ENCODE measurements around the gene PLIN5.
"Not testable (repeated sequence)": the region's sequence is repeated elsewhere in the genome, so short reads cannot be mapped to it uniquely, and the experiment has no call there.

The PLIN5 gene

GRCh38 chr19:4542896-4543841 lies 8.1 kb upstream of the PLIN5 start:
- no peak for DNase-seq (ENCODE audit: low spot score)

- not testable (repeated sequence) for DNase-seq (ENCODE audit: low spot score)
Observed at GRCh38 chr19:4541806-4542145, 6.8 kb upstream of the PLIN5 start.

GRCh38 chr19:4541114-4541805 lies 6.2 kb upstream of the PLIN5 start:
- no peak for DNase-seq (ENCODE audit: low spot score)

- no peak for DNase-seq (ENCODE audit: low spot score)
Observed at GRCh38 chr19:4539693-4540581, 4.9 kb upstream of the PLIN5 start, which contains the start of gene LRG1. Gene LRG1 (minus strand): TSS chr19:4540036. CDS start chr19:4540013, 23 bp downstream.

- no peak for DNase-seq (ENCODE audit: low spot score)
Observed at GRCh38 chr19:4539169-4539692, 4.2 kb upstream of the PLIN5 start.

GRCh38 chr19:4538601-4538954 lies 3.6 kb upstream of the PLIN5 start:
- DNase-seq (ENCODE audit: low spot score), result no peak

DNA sequence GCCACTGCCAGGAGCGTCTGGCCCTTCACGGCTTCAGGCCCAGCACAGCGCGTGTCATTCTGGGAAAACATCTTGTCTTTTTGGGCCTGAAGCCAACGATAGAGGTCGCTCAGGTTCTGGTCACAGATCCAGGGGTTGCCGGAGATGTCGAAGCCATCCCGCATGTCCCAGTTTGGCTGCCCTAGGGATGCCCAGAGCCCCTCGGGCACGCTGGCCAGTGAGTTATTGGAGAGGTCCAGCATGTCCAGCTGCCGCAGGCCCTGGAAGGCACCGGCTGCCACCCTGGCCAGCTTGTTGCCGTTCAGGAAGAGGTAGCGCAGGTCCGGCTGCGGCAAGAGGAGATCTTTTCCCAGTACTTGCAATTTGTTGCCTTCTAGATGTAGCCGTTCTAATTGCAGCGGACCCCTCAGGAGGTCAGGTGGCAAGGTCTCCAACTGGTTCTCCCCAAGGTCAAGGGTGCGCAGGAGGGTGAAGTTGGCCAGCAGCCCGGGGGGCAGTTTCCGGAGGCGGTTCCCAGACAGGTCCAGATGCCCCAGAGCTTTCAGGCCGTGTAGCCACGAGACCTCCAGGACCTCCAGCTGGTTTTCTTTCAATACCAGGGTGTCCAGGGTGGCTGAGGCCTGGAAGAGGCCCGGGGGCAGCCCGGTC lies 3.1 kb upstream of the PLIN5 start:
- DNase-seq (ENCODE audit: low spot score), result no peak

GRCh38 chr19:4536798-4537197 lies 1.8 kb upstream of the PLIN5 start:
- no peak for DNase-seq (ENCODE audit: low spot score)

DNA sequence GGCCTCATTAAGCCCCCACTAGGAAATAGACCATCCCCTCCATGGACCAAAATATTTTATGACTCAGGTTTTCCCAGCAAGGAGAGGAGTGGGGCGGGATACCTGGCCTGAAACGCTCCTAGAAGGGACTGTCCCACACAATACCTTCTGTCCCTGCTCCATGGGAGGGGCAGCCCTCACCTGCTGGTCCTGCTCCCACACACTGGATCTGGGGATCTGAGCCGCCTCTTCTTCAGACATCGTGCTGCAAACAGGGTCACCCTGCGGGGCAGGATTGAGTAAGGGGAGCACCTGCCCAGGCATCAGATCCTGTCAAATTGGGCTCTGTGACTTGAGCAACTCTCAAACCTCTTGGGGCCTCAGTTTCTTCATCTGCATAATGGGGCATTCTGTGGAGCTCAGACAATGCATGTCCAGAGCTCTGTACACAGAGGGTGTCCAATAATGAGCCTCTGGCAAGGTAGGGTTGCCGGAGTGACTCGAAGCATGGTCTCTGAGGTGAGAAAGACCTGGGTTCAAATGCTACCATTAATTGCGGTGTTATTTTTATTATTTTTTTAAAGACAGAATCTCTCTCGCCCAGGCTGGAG lies 1.1 kb downstream of the PLIN5 start:
- no peak for DNase-seq (ENCODE audit: low spot score)

DNA sequence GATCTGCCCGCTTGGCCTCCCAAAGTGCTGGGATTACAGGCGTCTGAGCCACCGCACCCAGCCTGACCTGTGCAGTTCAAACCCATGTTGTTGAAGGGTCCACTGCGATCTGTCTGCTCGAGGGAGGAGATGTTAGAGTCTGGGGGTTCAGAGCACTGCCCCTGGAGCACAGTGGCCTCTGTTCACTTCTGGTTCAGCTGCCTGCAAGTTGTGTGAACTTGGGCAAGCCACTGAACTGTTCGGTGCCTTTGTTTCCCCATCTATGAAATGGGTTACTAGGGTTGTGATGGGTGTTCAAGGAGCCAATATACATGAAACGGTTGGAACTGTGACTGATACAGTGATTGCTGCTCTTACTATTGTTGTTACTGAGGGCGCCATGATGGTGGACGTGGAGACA lies 1.7 kb downstream of the PLIN5 start:
- no peak for DNase-seq (ENCODE audit: low spot score)

DNA sequence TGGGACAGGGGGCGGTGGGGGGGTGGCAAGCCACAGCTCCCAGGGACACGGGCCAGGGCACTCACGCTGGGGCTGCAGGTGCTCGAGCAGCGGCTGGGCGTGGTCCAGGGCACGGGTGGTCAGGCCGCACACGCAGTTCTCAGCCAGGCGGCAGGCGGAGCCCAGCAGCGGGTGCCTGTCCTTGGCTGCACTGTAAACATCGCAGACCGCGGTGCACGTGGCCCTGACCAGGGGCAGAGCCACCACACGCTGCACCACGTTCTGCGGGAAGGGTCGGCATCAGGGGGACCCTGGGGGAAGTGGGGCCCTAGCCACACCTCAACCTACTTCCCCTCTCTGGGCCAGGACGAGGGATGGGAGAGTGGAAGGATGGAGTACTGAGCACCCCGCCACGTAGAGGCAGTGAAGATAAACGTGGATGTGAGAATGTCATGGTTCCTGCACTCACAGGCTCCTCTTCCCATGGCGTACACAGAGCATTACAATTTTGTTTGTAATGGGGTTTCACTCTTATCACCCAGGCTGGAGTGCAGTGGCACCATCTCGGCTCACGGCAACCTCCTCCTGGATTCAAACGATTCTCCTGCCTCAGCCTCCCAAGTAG lies 3.4 kb downstream of the PLIN5 start:
- no peak for DNase-seq (ENCODE audit: low spot score)

GRCh38 chr19:4529924-4530522 lies 5.0 kb downstream of the PLIN5 start:
- DNase-seq (ENCODE audit: low spot score), result no peak

DNA sequence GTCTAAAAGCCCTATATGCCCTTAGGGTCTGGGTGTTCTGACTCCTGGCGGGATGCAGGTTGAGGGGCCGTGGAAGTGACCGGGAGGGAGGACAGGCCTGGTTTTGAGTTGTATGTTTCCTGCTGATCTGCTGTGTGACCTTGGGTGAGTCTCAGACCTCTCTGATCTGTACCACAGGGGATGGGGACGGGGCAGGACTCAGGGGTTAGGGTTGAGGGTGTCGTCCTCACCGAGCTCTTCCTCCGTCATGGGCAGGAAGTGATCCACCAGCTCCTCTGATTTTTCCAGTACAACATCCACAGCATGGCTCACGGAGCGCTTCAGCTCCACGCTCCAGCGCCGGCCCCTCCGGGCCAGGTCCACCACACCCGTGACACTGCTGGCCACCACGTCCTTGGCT lies 6.2 kb downstream of the PLIN5 start:
- no peak for DNase-seq (ENCODE audit: low spot score)

DNA sequence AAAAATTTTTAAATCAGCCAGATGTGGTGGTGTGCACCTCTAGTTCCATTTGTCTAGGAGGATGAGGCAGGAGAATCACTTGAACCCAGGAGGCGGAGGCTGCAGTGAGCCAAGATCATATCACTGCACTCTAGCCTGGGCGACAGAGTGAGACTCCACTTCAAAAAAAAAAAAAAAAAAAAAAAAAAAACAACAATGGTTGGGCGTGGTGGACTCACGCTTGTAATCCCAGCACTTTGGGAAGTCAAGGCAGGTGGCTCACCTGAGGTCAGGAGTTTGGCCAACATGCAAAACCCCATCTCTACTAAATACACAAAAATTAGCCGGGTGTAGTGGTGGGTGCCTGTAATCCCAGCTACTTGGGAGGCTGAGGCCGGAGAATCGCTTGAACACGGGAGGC lies 7.6 kb downstream of the PLIN5 start:
- not testable (repeated sequence) for DNase-seq (ENCODE audit: low spot score)

DNA sequence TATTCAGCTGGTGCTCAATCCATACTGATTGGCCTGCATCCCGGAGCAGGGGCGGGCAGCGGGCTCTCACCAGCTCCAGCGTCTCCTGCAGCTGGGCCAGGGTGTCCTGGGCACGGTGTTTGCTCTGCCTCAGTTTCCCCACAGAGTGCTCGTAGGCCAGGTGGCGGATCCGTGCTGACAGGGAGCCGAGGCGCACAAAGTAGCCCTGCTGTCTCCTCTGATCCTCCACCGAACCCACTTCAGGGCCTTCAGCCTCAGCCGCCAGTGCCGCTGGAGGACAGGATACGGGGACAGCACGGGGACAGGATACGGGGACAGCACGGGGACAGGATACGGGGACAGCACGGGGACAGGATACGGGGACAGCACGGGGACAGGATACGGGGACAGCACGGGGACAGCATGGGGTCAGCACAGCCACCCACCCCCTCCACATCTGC lies 9.4 kb downstream of the PLIN5 start:
- DNase-seq (ENCODE audit: low spot score), result no peak

- DNase-seq (ENCODE audit: low spot score), result peak; percentile 78
Observed at GRCh38 chr19:4524808-4525562, 10.0 kb downstream of the PLIN5 start.

DNA sequence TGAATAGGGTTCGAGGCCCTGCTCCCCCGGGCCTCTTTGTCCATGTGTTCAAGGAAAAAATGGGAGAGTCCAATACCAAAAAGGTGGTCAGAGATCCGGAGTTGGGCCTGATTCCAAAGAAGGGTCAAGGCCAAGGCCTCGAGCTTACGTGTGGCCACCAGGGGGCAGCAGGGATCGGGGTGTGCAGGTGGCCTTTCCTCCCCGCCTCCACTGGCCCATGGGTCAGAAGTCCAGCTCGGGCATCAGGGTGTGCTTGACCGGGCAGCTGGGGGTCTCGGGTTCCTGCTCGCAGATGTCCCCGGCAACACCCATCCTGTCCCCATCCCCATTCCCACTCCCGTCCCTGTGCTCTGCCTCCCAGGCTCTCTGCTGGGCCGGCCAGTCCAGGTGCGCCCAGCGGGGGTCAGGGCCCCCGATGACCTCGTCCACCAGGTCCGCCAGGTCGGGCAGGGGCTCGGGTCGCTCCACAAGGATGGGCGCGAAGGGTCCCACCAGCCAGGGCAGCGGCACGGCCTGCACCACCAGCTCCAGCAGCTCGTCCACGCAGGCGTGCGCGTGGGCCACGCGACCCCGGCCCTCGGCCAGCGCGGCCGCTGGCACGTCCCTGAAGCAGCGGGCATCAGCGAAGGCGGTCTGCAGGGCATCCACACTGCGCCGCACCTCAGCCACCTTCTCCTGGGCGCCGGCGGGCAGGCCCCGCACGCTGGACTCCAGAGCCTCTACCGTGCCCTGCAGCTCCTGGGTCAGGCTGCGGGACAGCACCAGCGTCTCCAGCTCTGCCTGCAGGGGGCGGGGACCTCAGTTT lies 11.5 kb downstream of the PLIN5 start:
- DNase-seq (ENCODE audit: low spot score), result peak; percentile 75

- no peak for DNase-seq (ENCODE audit: low spot score)
Observed at GRCh38 chr19:4522291-4523002, 12.6 kb downstream of the PLIN5 start.

Measured in AG08396 (cell line).